ENCODE data around the gene SEC14L5.
"Not testable (repeated sequence)": the region's sequence is repeated elsewhere in the genome, so short reads cannot be mapped to it uniquely, and the experiment has no call there.

The SEC14L5 gene

GRCh38 chr16:4933433-4933832 lies 24.7 kb upstream of the SEC14L5 start:
- DNase-seq = no peak

GRCh38 chr16:4933871-4934395 lies 24.2 kb upstream of the SEC14L5 start:
- no peak for DNase-seq

- no peak for DNase-seq
Measured at GRCh38 chr16:4934591-4934990, 23.5 kb upstream of the SEC14L5 start.

- DNase-seq = no peak
Measured at GRCh38 chr16:4935241-4935855, 22.8 kb upstream of the SEC14L5 start.

- no peak for DNase-seq
Measured at GRCh38 chr16:4936181-4936990, 21.7 kb upstream of the SEC14L5 start.

- no peak for DNase-seq
Measured at GRCh38 chr16:4936991-4937781, 20.9 kb upstream of the SEC14L5 start, which contains the start of gene PPL. TSS of gene PPL (minus strand) at chr16:4937148. CDS start at chr16:4937045, 103 bp downstream.

- no peak for DNase-seq
Measured at GRCh38 chr16:4937782-4938682, 20.1 kb upstream of the SEC14L5 start.

GRCh38 chr16:4938683-4939030 lies 19.5 kb upstream of the SEC14L5 start:
- DNase-seq = no peak

GRCh38 chr16:4940719-4941118 lies 17.4 kb upstream of the SEC14L5 start:
- DNase-seq = no peak

- no peak for DNase-seq
Measured at GRCh38 chr16:4942481-4942880, 15.6 kb upstream of the SEC14L5 start.

- DNase-seq = peak; percentile 30
Measured at GRCh38 chr16:4944333-4945281, 13.5 kb upstream of the SEC14L5 start.

- no peak for DNase-seq
Measured at GRCh38 chr16:4945560-4946502, 12.3 kb upstream of the SEC14L5 start.

- no peak for DNase-seq
Measured at GRCh38 chr16:4946917-4947316, 11.2 kb upstream of the SEC14L5 start.

- DNase-seq = no peak
Measured at GRCh38 chr16:4947722-4948503, 10.2 kb upstream of the SEC14L5 start.

GRCh38 chr16:4948903-4949766 lies 9.0 kb upstream of the SEC14L5 start:
- no peak for DNase-seq

GRCh38 chr16:4949986-4950385 lies 8.1 kb upstream of the SEC14L5 start:
- DNase-seq = no peak

GRCh38 chr16:4951583-4951982 lies 6.5 kb upstream of the SEC14L5 start:
- not testable (repeated sequence) for DNase-seq

- DNase-seq = no peak
Measured at GRCh38 chr16:4954714-4955113, 3.4 kb upstream of the SEC14L5 start.

Data from OCI-M1 (cell line).